GM23338 (cell line): ENCODE data around the gene RBCK1.

ENCODE experiments used
- EZH2 ChIP-seq: fragments of 200-600 bp; sonication (generic); IDR thresholded peaks from one replicate; pipeline ENCODE4 v1.8.0; 2017; ENCODE audit warnings: antibody characterized with exemption, mild to moderate bottlenecking, low read depth; ENCODE audit not compliant: unreplicated experiment
- EZH2phosphoT487 ChIP-seq: fragments of 200-600 bp; sonication (generic); IDR thresholded peaks from one replicate; pipeline ENCODE4 v1.8.1; 2018; ENCODE audit warnings: antibody characterized with exemption; ENCODE audit not compliant: unreplicated experiment
- JUNB ChIP-seq: IDR thresholded peaks from one replicate; pipeline ENCODE4 v1.6.1; 2016; ENCODE audit warnings: antibody characterized with exemption; ENCODE audit not compliant: unreplicated experiment
- NANOG ChIP-seq: IDR thresholded peaks from 2 replicates; pipeline ENCODE4 v1.6.1; 2016; ENCODE audit warnings: antibody characterized with exemption, borderline replicate concordance
- POLR2AphosphoS5 ChIP-seq: IDR thresholded peaks from 2 replicates; pipeline ENCODE4 v1.6.1; 2016; ENCODE audit warnings: antibody characterized with exemption, low read depth
- TF ChIP-seq, protein P1 (sequence below), 2 experiments: fragments of 200-600 bp in 1 of 2; sonication (generic) in 1 of 2; conservative IDR thresholded peaks; 2 replicates each; pipeline versions ENCODE4 v1.5.1 to v1.6.1; 2016 to 2017; ENCODE audit warnings: antibody characterized with exemption in 2 of 2, low read depth in 2 of 2, mild to moderate bottlenecking in 2 of 2, moderate library complexity in 1 of 2
- TF ChIP-seq, protein P2 (sequence below): IDR thresholded peaks from one replicate; pipeline ENCODE4 v1.6.1; 2018; ENCODE audit warnings: antibody characterized with exemption; ENCODE audit not compliant: unreplicated experiment

DNA sequence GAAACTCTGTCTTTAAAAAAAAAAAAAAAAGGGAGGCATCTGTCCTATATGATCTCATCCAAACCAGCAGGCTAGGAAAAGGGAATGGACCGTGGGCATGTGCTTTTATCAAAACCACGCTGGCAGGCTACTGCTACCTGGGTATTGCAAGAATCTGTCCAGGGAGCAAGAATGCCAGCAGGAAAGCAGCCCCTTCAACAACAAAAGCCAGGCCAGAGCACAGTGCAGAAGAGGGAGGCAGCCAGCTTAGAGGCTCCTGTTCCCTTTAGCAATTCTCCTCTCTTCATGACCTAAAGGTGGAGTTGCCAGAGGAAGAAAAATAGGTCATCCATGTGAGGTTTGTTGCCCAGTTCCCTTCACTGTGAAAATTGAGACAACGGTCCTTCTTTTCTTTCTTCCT, 36.0 kb downstream of the RBCK1 start:
- TF ChIP-seq, protein P1, sequence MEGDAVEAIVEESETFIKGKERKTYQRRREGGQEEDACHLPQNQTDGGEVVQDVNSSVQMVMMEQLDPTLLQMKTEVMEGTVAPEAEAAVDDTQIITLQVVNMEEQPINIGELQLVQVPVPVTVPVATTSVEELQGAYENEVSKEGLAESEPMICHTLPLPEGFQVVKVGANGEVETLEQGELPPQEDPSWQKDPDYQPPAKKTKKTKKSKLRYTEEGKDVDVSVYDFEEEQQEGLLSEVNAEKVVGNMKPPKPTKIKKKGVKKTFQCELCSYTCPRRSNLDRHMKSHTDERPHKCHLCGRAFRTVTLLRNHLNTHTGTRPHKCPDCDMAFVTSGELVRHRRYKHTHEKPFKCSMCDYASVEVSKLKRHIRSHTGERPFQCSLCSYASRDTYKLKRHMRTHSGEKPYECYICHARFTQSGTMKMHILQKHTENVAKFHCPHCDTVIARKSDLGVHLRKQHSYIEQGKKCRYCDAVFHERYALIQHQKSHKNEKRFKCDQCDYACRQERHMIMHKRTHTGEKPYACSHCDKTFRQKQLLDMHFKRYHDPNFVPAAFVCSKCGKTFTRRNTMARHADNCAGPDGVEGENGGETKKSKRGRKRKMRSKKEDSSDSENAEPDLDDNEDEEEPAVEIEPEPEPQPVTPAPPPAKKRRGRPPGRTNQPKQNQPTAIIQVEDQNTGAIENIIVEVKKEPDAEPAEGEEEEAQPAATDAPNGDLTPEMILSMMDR (conservative IDR thresholded peaks at IDR 0.05; ENCODE audit: low read depth in 2 of 2): no peak
- TF ChIP-seq, protein P2, sequence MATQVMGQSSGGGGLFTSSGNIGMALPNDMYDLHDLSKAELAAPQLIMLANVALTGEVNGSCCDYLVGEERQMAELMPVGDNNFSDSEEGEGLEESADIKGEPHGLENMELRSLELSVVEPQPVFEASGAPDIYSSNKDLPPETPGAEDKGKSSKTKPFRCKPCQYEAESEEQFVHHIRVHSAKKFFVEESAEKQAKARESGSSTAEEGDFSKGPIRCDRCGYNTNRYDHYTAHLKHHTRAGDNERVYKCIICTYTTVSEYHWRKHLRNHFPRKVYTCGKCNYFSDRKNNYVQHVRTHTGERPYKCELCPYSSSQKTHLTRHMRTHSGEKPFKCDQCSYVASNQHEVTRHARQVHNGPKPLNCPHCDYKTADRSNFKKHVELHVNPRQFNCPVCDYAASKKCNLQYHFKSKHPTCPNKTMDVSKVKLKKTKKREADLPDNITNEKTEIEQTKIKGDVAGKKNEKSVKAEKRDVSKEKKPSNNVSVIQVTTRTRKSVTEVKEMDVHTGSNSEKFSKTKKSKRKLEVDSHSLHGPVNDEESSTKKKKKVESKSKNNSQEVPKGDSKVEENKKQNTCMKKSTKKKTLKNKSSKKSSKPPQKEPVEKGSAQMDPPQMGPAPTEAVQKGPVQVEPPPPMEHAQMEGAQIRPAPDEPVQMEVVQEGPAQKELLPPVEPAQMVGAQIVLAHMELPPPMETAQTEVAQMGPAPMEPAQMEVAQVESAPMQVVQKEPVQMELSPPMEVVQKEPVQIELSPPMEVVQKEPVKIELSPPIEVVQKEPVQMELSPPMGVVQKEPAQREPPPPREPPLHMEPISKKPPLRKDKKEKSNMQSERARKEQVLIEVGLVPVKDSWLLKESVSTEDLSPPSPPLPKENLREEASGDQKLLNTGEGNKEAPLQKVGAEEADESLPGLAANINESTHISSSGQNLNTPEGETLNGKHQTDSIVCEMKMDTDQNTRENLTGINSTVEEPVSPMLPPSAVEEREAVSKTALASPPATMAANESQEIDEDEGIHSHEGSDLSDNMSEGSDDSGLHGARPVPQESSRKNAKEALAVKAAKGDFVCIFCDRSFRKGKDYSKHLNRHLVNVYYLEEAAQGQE: no peak
- TF ChIP-seq EZH2 (no peak), JUNB (no peak), POLR2AphosphoS5 (no peak), NANOG (no peak), EZH2phosphoT487 (no peak)
